ENCODE measurements around the gene TNS3. TPM values are rescaled to one million over a fixed set of nuclear protein-coding genes. Genes with fewer than 3 reads are reported as not detected.

The TNS3 gene
- polyA plus RNA-seq, 1 of the 3 experiments (the other 2 are of a cell fraction), result 72.3 TPM

- 98% methylated on average over 12 of the region's 14 CpGs for WGBS (ENCODE audit: low lambda C conversion rate)
- POLR2A ChIA-PET, result no interaction called here
- Histone ChIP-seq H3K4me2 (no peak overlapping the region), H3K79me2 (ENCODE audit: insufficient read depth) (no peaks in the 10 kb centered on the region), H3K4me1 (ENCODE audit: control insufficient read depth in 1 of 2, insufficient read depth in 2 of 2, low read depth in 1 of 2, low read length in 1 of 2) (no peaks in the 10 kb centered on the region; a peak in 1 of 4 replicates), H3K27ac (ENCODE audit: low read depth in 2 of 2, low read length in 1 of 2) (no peak overlapping the region), H3K4me3 (ENCODE audit: low read depth in 2 of 2, low read length in 1 of 2) (no peak overlapping the region), H3K36me3 (replicated peaks in 1 of 2; ENCODE audit: control insufficient read depth in 1 of 2, insufficient read depth in 2 of 2, low read length in 1 of 2) (peaks cover 5 to 76% of the 10 kb centered on the region in 2 experiments), H4K20me1 (ENCODE audit: insufficient read depth) (peaks cover 4% of the 10 kb centered on the region), H2AFZ (ENCODE audit: low read depth) (no peak overlapping the region), H3K9me3 (no peaks in the 10 kb centered on the region), H3K27me3 (ENCODE audit: insufficient read depth) (no peaks in the 10 kb centered on the region), H3K9ac (no peak overlapping the region), H3K9me2 (no peaks in the 10 kb centered on the region), H3F3A (replicated peaks; ENCODE audit: insufficient read depth) (peaks cover 11% of the 10 kb centered on the region)
- CTCF ChIA-PET, result interaction anchor here (1.5 kb wide), 1 partner anchor 82 kb away, joined by 3 read pairs; no protein-coding TSS in a partner anchor
- DNase-seq, result no peak
- TF ChIP-seq MXI1 (IDR thresholded peaks at IDR 0.05; ENCODE audit: low read depth, low read length), result no peak
- TF ChIP-seq, protein P1, sequence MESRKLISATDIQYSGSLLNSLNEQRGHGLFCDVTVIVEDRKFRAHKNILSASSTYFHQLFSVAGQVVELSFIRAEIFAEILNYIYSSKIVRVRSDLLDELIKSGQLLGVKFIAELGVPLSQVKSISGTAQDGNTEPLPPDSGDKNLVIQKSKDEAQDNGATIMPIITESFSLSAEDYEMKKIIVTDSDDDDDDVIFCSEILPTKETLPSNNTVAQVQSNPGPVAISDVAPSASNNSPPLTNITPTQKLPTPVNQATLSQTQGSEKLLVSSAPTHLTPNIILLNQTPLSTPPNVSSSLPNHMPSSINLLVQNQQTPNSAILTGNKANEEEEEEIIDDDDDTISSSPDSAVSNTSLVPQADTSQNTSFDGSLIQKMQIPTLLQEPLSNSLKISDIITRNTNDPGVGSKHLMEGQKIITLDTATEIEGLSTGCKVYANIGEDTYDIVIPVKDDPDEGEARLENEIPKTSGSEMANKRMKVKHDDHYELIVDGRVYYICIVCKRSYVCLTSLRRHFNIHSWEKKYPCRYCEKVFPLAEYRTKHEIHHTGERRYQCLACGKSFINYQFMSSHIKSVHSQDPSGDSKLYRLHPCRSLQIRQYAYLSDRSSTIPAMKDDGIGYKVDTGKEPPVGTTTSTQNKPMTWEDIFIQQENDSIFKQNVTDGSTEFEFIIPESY (IDR thresholded peaks at IDR 0.05; ENCODE audit: borderline replicate concordance, low read depth), result no peak
- no peak for TF ChIP-seq RFX5 (IDR thresholded peaks at IDR 0.05; ENCODE audit: low read length)
- TF ChIP-seq FOSL2 (IDR thresholded peaks at IDR 0.05; ENCODE audit: borderline replicate concordance, low read depth), result no peak
- TF ChIP-seq GABPA (IDR thresholded peaks at IDR 0.05; ENCODE audit: low read depth), result no peak
- TF ChIP-seq, protein P2, sequence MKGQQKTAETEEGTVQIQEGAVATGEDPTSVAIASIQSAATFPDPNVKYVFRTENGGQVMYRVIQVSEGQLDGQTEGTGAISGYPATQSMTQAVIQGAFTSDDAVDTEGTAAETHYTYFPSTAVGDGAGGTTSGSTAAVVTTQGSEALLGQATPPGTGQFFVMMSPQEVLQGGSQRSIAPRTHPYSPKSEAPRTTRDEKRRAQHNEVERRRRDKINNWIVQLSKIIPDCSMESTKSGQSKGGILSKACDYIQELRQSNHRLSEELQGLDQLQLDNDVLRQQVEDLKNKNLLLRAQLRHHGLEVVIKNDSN (IDR thresholded peaks at IDR 0.05; ENCODE audit: borderline replicate concordance, low read depth), result no peak
- no peak for TF ChIP-seq POLR2AphosphoS5 (IDR thresholded peaks at IDR 0.05; ENCODE audit: low read depth, low read length)
- no peak for TF ChIP-seq NRF1 (IDR thresholded peaks at IDR 0.05; ENCODE audit: low read depth, low read length)
- TF ChIP-seq TAF1 (IDR thresholded peaks at IDR 0.05; ENCODE audit: borderline replicate concordance, low read depth, low read length), result no peak
Observed at GRCh38 chr7:47386273-47386835, 195.6 kb downstream of the TNS3 start.

- Histone ChIP-seq H3K27ac (ENCODE audit: low read depth in 2 of 2, low read length in 1 of 2) (no peak overlapping the region), H3K27me3 (ENCODE audit: insufficient read depth) (no peaks in the 10 kb centered on the region), H2AFZ (ENCODE audit: low read depth) (no peak overlapping the region), H3K4me3 (ENCODE audit: low read depth in 2 of 2, low read length in 1 of 2) (no peak overlapping the region), H3K4me2 (no peak overlapping the region), H4K20me1 (ENCODE audit: insufficient read depth) (peaks cover 9% of the 10 kb centered on the region), H3K4me1 (ENCODE audit: control insufficient read depth in 1 of 2, insufficient read depth in 2 of 2, low read depth in 1 of 2, low read length in 1 of 2) (no peaks in the 10 kb centered on the region; a peak in 1 of 4 replicates), H3K9me3 (no peaks in the 10 kb centered on the region), H3K9me2 (no peaks in the 10 kb centered on the region), H3K9ac (no peak overlapping the region), H3F3A (replicated peaks; ENCODE audit: insufficient read depth) (peaks cover 11% of the 10 kb centered on the region), H3K36me3 (replicated peaks in 1 of 2; ENCODE audit: control insufficient read depth in 1 of 2, insufficient read depth in 2 of 2, low read length in 1 of 2) (peaks cover 5 to 72% of the 10 kb centered on the region in 2 experiments), H3K79me2 (ENCODE audit: insufficient read depth) (no peaks in the 10 kb centered on the region)
- TF ChIP-seq, protein P3, sequence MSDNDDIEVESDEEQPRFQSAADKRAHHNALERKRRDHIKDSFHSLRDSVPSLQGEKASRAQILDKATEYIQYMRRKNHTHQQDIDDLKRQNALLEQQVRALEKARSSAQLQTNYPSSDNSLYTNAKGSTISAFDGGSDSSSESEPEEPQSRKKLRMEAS (IDR thresholded peaks at IDR 0.05; ENCODE audit: low read depth), result no peak
- TF ChIP-seq RXRA (IDR thresholded peaks at IDR 0.05; ENCODE audit: borderline replicate concordance, low read depth) (no peak), POLR2AphosphoS5 (IDR thresholded peaks at IDR 0.05; ENCODE audit: low read depth, low read length) (no peak)
- WGBS (ENCODE audit: low lambda C conversion rate), result 92% methylated on average over 10 of the region's 10 CpGs
- POLR2A ChIA-PET, result no interaction called here
- no peak for DNase-seq
- CTCF ChIA-PET, result interaction anchor here (1.1 to 1.5 kb wide), 2 partner anchors 81 to 119 kb away, joined by 3 to 4 read pairs; no protein-coding TSS in a partner anchor
Observed at GRCh38 chr7:47385536-47386125, 196.3 kb downstream of the TNS3 start.

Measured in SK-N-SH (cell line).